GM23338 (cell line): ENCODE measurements around the gene ATXN3. TPM values are rescaled to one million over a fixed set of nuclear protein-coding genes. Genes with fewer than 3 reads are reported as not detected.

Experiments used
- ATAC-seq: fragments of 200-7000 bp; cut with Tn5 transposase; 3 replicates; pipeline ENCODE4 v1.9.1; 2020
- DNase-seq: peaks from one replicate; pipeline ENCODE4 v3.0.0-alpha.2; 2015; ENCODE audit warnings: low spot score
- H2AFZ ChIP-seq: fragments of 200-600 bp; sonication (generic); 2 replicates; pipeline ENCODE4 v1.8.0; 2016; ENCODE audit warnings: antibody characterized with exemption, mild to moderate bottlenecking, moderate library complexity
- H3F3A ChIP-seq: fragments of 200-600 bp; sonication (generic); replicated peaks from 2 replicates; pipeline ENCODE4 v1.8.0; 2017; ENCODE audit warnings: antibody characterized with exemption, mixed run types, low read depth
- H3K27ac ChIP-seq: fragments of 200-600 bp; sonication (generic); 2 replicates; pipeline ENCODE4 v1.6.1; 2016; ENCODE audit warnings: low read depth
- H3K27me3 ChIP-seq: fragments of 200-600 bp; sonication (generic); 2 replicates; pipeline ENCODE4 v1.8.0; 2016; ENCODE audit warnings: mild to moderate bottlenecking, mixed run types, moderate library complexity; ENCODE audit not compliant: insufficient read depth
- H3K36me3 ChIP-seq: fragments of 200-600 bp; sonication (generic); 2 replicates; pipeline ENCODE4 v1.8.0; 2016; ENCODE audit warnings: mild to moderate bottlenecking; ENCODE audit not compliant: insufficient read depth
- H3K4me1 ChIP-seq: fragments of 200-600 bp; sonication (generic); 2 replicates; pipeline ENCODE4 v1.8.0; 2016; ENCODE audit warnings: mild to moderate bottlenecking, moderate library complexity; ENCODE audit not compliant: insufficient read depth
- H3K4me2 ChIP-seq: fragments of 200-600 bp; sonication (generic); 2 replicates; pipeline ENCODE4 v1.7.1; 2017; ENCODE audit warnings: mixed run types
- H3K4me3 ChIP-seq: fragments of 200-600 bp; sonication (generic); 2 replicates; pipeline ENCODE4 v1.6.1; 2016; ENCODE audit warnings: mixed run types
- H3K79me2 ChIP-seq: fragments of 200-600 bp; sonication (generic); replicated peaks from 2 replicates; pipeline ENCODE4 v1.8.0; 2017; ENCODE audit warnings: mild to moderate bottlenecking; ENCODE audit not compliant: insufficient read depth
- H3K9me2 ChIP-seq: fragments of 200-600 bp; sonication (generic); 2 replicates; pipeline ENCODE4 v1.8.0; 2017; ENCODE audit not compliant: insufficient read depth
- H4K20me1 ChIP-seq: fragments of 200-600 bp; sonication (generic); replicated peaks from 2 replicates; pipeline ENCODE4 v1.8.0; 2017; ENCODE audit warnings: mild to moderate bottlenecking; ENCODE audit not compliant: insufficient read depth
- H3K27ac Mint-ChIP-seq: 2 replicates; pipeline ENCODE4 v1.8.0; 2020; ENCODE audit warnings: inconsistent platforms, mild to moderate bottlenecking, moderate library complexity, mixed read lengths
- H3K27me3 Mint-ChIP-seq: 3 replicates; pipeline ENCODE4 v1.8.0; 2022; ENCODE audit warnings: low read depth, mild to moderate bottlenecking, moderate library complexity, mixed read lengths, inconsistent platforms; ENCODE audit not compliant: insufficient read depth, poor library complexity
- H3K36me3 Mint-ChIP-seq: 3 replicates; pipeline ENCODE4 v1.8.0; 2021; ENCODE audit warnings: low read depth, mild to moderate bottlenecking, inconsistent platforms, moderate library complexity, mixed read lengths
- H3K4me1 Mint-ChIP-seq: 3 replicates; pipeline ENCODE4 v1.8.0; 2020; ENCODE audit warnings: mild to moderate bottlenecking, inconsistent platforms, mixed read lengths
- H3K4me3 Mint-ChIP-seq: 3 replicates; pipeline ENCODE4 v1.8.0; 2021; ENCODE audit warnings: moderate library complexity, mild to moderate bottlenecking, inconsistent platforms, mixed read lengths
- H3K9me3 Mint-ChIP-seq: 3 replicates; pipeline ENCODE4 v1.8.0; 2020; ENCODE audit warnings: moderate library complexity, mild to moderate bottlenecking, inconsistent platforms, mixed read lengths
- CREB1 ChIP-seq: fragments of 250-450 bp; sonication (Bioruptor Pico); IDR thresholded peaks from 2 replicates; pipeline ENCODE4 v1.5.0; 2020; ENCODE audit warnings: low read depth, mild to moderate bottlenecking, moderate library complexity
- CTCF ChIP-seq, 2 experiments: fragments of 200-600 bp in 1 of 2; sonication (generic) in 1 of 2; conservative IDR thresholded peaks; 2 replicates each; pipeline versions ENCODE4 v1.5.1 to v1.6.1; 2016 to 2017; ENCODE audit warnings: antibody characterized with exemption in 2 of 2, low read depth in 2 of 2, mild to moderate bottlenecking in 2 of 2, moderate library complexity in 1 of 2
- ETS1 ChIP-seq: IDR thresholded peaks from 2 replicates; pipeline ENCODE4 v1.6.1; 2016; ENCODE audit warnings: antibody characterized with exemption
- EZH2 ChIP-seq: fragments of 200-600 bp; sonication (generic); IDR thresholded peaks from one replicate; pipeline ENCODE4 v1.8.0; 2017; ENCODE audit warnings: antibody characterized with exemption, mild to moderate bottlenecking, low read depth; ENCODE audit not compliant: unreplicated experiment
- EZH2phosphoT487 ChIP-seq: fragments of 200-600 bp; sonication (generic); IDR thresholded peaks from one replicate; pipeline ENCODE4 v1.8.1; 2018; ENCODE audit warnings: antibody characterized with exemption; ENCODE audit not compliant: unreplicated experiment
- POLR2AphosphoS5 ChIP-seq: IDR thresholded peaks from 2 replicates; pipeline ENCODE4 v1.6.1; 2016; ENCODE audit warnings: antibody characterized with exemption, low read depth
- REST ChIP-seq: IDR thresholded peaks from one replicate; pipeline ENCODE4 v1.6.1; 2018; ENCODE audit warnings: antibody characterized with exemption; ENCODE audit not compliant: unreplicated experiment
- ZNF462 ChIP-seq: fragments of 250-450 bp; sonication (Bioruptor Pico); IDR thresholded peaks from 2 replicates; pipeline ENCODE4 v1.5.0; 2020; ENCODE audit warnings: mild to moderate bottlenecking, moderate library complexity
- polyA plus RNA-seq: library from polyadenylated mRNA; unstranded; fragments of >200 nt; fragmentation: Nextera tagmentation; extraction: Ambion mirVana; gene quantifications from 2 replicates; pipeline ENCODE4 v1.2.1, GENCODE V29; 2016
- total RNA-seq: library from RNA; depleted of rRNA; stranded (reverse); fragments of >200 nt; shearing (Covaris generic); gene quantifications from 2 replicates; pipeline ENCODE4 v1.2.3, GENCODE V29; 2014

Gene ATXN3
- total and polyA plus RNA-seq, 2 experiments from 2014 or later: 39.5 to 66.7 TPM

GRCh38 chr14:92103363-92103989 lies 2.9 kb downstream of the ATXN3 start:
- no peaks in the 10 kb centered on the region for H3K9me2 ChIP-seq
- H3K36me3 ChIP-seq: no peaks in the 10 kb centered on the region
- H2AFZ ChIP-seq: no peak overlapping the region
- DNase-seq (no peak), ATAC-seq (no peak)
- Mint-ChIP-seq H3K36me3 (no peaks in the 10 kb centered on the region), H3K4me3 (no peak overlapping the region), H3K9me3 (no peaks in the 10 kb centered on the region), H3K4me1 (peaks cover 19% of the 10 kb centered on the region), H3K27ac (no peak overlapping the region), H3K27me3 (peaks cover 3% of the 10 kb centered on the region)
- H3K79me2 ChIP-seq: peaks cover 78% of the 10 kb centered on the region
- no peak overlapping the region for H3K4me3 ChIP-seq
- H3K27ac ChIP-seq: no peak overlapping the region
- H3K4me1 ChIP-seq: peaks cover 5% of the 10 kb centered on the region; the same call in 1 of the 2 replicates
- no peak for TF ChIP-seq ETS1
- TF ChIP-seq REST: no peak
- TF ChIP-seq EZH2phosphoT487: no peak
- H4K20me1 ChIP-seq: peaks cover 5% of the 10 kb centered on the region
- H3K27me3 ChIP-seq: no peaks in the 10 kb centered on the region
- H3K4me2 ChIP-seq: no peak overlapping the region
- peaks cover 8% of the 10 kb centered on the region for H3F3A ChIP-seq

GRCh38 chr14:92099802-92100201 lies 6.6 kb downstream of the ATXN3 start:
- H3K27ac ChIP-seq: no peak overlapping the region
- ATAC-seq: no peak
- no peak overlapping the region for H3K4me3 ChIP-seq
- no peak overlapping the region for H3K4me2 ChIP-seq
- H3K9me3 Mint-ChIP-seq: no peaks in the 10 kb centered on the region
- no peaks in the 10 kb centered on the region for H3K27me3 ChIP-seq
- H3K4me1 ChIP-seq: no peaks in the 10 kb centered on the region
- H3K36me3 Mint-ChIP-seq: peaks cover 12% of the 10 kb centered on the region; the same call in 2 of the 3 replicates
- no peak for DNase-seq
- peaks cover 93% of the 10 kb centered on the region for H3K79me2 ChIP-seq
- no peaks in the 10 kb centered on the region; the same call in 1 of the 2 replicates for H3F3A ChIP-seq
- peaks cover 14% of the 10 kb centered on the region; the same call in 1 of the 2 replicates for H3K36me3 ChIP-seq
- H3K27me3 Mint-ChIP-seq: no peaks in the 10 kb centered on the region
- no peak overlapping the region for H3K27ac Mint-ChIP-seq
- peaks cover 5% of the 10 kb centered on the region for H4K20me1 ChIP-seq
- no peak overlapping the region for H3K4me3 Mint-ChIP-seq
- H2AFZ ChIP-seq: no peak overlapping the region
- H3K4me1 Mint-ChIP-seq: peaks cover 9% of the 10 kb centered on the region; the same call in 2 of the 3 replicates
- H3K9me2 ChIP-seq: no peaks in the 10 kb centered on the region
- TF ChIP-seq ZNF462 (CRISPR knock-in tag) (no peak), CREB1 (CRISPR knock-in tag) (no peak), POLR2AphosphoS5 (no peak), CTCF (conservative IDR thresholded peaks at IDR 0.05; ENCODE audit: low read depth in 2 of 2) (no peak), EZH2 (no peak)
